GM13977 (cell line): Measurements from ENCODE around the gene ROBO4.

Source experiments
- DNase-seq: peaks from one replicate; pipeline ENCODE4 v3.0.0; 2012; ENCODE audit warnings: low spot score
- CTCF ChIP-seq: IDR thresholded peaks from 2 replicates; pipeline ENCODE4 v1.5.1; 2012; ENCODE audit warnings: mild to moderate bottlenecking, control low read depth; ENCODE audit not compliant: insufficient read depth; ENCODE audit errors: extremely low read depth, missing control alignments
- in situ Hi-C: fragments of 300-500 bp; cut with MboI; formaldehyde crosslinking; loops from one replicate; pipeline ENCODE4 v1.12.0; 2022; ENCODE audit warnings: low sequenced_read_pairs, low pct_unique_long_range_greater_than_20kb, mixed read lengths, inconsistent platforms; ENCODE audit not compliant: unreplicated experiment

The ROBO4 gene

DNA sequence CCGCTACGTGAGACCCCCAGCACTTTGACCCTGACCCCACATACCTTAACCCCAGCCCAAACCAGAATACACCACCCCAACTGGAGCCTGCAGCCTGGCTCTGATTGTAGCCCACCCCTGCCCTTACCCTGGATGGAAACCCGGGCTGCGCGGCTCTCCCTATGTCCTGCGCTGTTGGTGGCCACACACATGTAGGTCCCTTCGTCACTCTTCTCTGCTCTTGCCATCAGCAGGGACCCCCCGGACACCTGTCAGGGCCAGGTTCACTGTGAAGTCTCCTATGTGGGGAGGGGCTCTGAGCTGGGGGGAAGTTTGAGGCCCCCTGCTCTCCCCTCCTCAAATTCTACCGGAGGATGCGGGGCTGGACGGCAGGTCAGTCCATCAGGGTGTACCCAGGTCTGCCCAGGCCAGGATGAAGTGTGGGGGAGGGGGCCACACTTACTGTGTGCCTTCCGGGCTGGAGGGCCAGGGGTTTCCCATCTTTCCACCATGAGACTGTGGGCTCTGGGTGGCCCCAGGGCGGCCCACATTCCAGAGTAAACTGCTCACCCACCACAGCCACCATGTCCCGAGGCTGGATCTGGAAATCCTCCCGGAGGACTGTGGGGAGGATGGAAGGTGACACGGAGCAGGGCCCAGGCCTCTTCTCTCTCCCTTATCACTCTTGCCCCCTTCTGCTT is 1.5 kb downstream of the ROBO4 start:
- no peak for DNase-seq
- in situ Hi-C loops = no loop called here
- TF ChIP-seq CTCF = no peak

DNA sequence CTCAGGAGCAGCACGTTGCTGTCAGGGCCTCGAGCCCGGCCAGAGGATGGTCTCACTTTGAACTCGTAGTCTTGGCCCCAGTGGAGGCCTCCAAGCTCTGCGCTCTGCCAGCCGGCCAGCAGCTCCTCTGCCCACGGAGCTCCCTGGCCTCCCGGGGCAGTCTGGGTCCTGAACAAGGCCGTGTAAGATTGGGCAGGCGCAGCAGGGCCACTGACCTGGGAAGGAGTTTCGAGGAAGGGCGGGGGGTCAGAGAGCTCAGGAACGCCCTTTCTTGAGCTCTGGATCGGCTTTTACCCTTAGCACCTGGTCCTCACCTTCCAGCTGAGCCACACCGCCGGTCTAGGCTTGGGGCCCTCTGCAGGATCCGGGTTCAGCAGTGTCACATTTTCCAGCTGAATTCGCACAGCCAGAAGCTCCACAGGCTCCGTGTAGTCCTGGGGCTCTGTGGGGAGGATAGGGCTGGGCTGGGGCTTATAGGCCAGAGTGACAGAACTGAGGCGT is 2.1 kb downstream of the ROBO4 start:
- TF ChIP-seq CTCF = no peak
- no peak for DNase-seq
- in situ Hi-C loops = no loop called here

GRCh38 chr11:124894606-124895430 is 2.8 kb downstream of the ROBO4 start:
- TF ChIP-seq CTCF = no peak
- DNase-seq = no peak
- in situ Hi-C loops = no loop called here

GRCh38 chr11:124893781-124894401 is 3.8 kb downstream of the ROBO4 start:
- no peak for DNase-seq
- no peak for TF ChIP-seq CTCF
- in situ Hi-C loops = no loop called here

DNA sequence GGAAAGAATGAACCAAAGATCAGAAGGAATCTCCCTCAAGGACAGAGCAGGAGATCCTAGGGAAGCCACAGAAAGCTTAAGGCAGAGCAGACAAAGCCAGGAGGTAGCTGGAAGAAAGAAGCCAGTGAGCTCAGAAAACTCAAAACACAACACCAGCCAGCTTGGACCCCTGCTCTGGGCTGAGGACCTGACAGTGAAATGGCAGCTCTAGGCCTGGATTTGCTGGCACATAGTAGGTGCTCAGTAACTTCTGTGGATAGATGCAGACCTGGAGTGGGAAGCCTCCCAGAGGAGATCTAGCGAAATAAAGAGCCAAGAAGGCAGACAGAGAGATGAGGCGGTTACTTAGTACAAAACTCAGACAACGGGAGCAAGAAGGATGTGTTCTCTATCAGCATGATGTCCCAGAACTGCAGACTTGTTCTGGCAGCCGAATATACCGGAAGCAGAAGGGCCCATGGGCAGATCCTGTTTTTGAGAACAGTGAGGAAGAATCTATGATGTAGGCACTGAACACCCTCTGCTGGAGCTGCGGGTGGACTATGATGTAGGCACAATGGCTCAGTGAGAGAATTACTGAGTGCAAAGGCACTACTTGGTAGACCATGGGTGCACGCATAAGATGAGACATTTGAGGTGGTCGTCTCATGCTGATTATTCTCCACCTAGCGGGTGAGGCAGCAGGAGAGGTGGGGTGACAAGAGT is 4.8 kb downstream of the ROBO4 start:
- in situ Hi-C loops = no loop called here
- no peak for TF ChIP-seq CTCF
- no peak for DNase-seq

DNA sequence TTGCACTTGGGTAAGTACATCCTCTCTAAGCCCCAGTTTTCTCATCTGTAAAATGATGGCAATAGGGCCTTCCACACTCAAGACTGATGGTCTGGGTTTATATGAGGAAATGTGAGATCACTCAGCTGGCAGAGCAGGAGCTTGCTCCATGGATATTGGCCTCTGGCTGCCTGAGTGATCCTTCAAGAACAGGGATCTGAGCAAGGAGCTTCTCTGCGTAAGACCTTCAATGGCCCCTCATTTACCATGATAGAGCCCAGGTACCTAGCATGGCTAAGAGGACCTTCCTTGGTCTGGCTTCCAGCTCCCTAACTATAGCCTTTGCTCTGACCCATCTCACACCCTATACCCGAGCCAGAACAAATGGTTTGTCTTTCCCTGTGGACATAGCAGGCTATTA is 5.5 kb downstream of the ROBO4 start:
- in situ Hi-C loops = no loop called here

More for the DNA sequence above, 5.5 kb downstream of the ROBO4 start:
- no peak for DNase-seq
- TF ChIP-seq CTCF = no peak
